Stimulated activated CD4-positive, alpha-beta T cell treated with anti-CD3 and anti-CD28 coated beads, Interleukin-15, amount 100 ng/mL, for 24 hours (primary cell): ENCODE results near the gene PLEKHA5.
"Not testable (repeated sequence)": the region's sequence is repeated elsewhere in the genome, so short reads cannot be mapped to it uniquely, and the experiment has no call there.

Experiments used
- DNase-seq: peaks from one replicate; pipeline ENCODE4 v3.0.0-alpha.2; 2020

Gene PLEKHA5

DNA sequence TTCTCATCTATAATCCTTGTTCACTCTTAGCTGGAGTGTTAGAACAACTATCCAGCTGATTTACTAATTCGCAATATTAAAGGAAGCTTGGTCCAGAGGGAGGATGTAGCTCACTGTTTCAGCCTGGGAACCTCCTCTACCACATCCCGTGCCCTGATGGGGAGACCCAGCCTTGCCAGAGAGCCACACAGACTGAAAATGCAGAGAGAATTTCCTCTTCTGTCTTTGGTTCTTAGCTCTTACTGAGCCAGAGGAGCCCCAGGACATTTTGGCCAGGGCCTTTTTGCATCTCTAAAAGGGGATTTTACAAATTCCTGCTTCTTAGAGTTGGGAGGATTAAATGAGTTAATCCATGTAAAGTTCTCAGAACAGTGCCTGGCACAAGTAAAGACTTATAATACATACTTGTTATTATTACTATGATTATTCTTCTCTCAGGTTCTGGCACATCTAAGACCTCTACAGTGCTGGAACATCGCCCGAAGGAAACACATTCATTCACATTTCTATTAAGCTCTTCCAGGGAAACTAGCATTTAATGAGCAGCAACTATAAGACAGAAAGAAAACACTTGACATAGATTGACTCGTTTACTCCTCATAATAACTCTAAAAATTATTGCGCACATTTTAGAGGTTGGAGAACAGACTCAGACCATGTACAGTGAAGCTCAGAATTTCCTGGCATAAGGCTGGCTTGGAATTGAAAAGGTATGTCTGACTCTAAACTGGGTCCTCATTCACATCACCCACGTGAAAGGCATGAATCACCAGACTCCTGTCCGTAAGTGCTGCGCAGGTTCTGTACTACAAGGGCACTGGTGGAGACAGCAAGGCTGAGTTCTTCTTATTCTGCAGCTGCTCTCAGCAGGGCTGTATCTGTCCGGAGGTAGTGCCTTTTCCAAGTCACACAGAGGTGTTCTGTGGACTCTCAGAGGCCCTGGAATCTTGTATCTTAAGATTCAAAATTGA lies 282.0 kb downstream of the PLEKHA5 start:
- DNase-seq: no peak

DNA sequence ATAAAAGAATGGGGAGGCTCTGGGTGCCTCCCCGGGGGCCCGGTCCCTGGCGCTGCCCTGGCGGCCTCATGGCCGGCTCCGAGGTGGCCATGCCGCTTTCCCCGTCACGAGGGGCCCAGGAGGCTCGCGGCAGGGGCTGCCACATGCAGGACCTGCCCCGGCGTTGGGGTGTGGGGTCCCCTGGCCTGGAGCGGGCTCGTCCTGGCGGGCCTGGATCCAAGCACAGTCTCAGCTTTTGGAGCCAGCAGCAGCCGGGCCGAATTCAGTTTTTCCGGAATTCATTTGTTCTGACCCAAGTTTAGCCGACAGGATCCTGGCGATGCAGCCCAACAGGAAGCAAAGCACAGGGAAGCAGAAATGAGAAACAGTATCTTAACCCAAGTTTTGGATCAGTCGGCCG lies 283.3 kb downstream of the PLEKHA5 start:
- DNase-seq: no peak

DNA sequence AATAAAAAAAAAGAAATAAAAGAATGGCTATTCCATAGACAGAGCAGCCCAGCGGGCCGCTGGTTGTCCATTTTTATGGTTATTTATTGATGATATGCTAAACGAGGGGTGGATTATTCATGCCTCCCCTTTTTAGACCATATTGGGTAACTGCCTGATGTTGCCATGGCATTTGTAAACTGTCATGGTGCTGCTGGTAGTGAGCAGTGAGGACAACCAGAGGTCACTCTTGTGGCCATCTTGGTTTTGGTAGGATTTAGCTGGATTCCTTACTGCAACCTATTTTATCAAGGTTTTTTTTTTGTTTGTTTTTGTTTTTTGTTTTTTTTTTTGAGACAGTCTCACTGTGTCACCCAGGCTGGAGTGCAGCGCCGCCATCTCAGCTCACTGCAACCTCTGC lies 284.0 kb downstream of the PLEKHA5 start:
- DNase-seq: not testable (repeated sequence)

DNA sequence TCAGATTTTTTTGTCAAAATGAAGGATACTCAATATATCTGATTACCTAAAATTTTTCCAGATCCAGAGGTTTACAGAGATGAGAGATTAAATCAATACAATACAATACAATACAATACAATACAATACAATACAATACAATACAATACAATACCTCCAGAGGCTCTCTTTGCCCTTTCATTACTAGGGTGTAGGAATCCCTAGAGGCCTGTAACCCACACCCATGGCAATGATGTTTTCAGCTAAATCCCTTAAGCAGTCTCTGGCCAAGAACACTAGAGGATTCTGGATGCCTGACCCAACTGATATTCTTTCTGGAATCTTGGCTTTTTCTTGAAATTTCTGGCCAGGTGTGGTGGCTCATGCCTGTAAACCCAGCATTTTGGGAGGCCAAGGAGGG lies 286.0 kb downstream of the PLEKHA5 start:
- no peak for DNase-seq

DNA sequence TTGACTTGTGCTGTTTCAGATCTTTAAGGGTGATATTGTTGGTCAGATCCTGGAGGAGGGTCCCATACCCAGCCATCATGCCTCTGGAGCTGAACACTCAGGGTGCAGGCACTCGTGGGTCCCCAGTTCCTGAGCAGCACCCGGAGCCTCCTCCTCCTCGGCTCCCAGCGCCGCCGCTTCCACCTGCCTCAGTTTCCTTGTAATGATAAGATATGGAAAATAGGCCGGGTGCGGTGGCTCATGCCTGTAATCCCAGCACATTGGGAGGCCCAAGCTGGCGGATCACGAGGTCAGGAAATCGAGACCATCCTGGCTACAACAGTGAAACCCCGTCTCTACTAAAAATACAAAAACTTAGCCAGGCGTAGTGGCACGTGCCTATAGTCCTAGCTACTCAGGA lies 289.6 kb downstream of the PLEKHA5 start:
- DNase-seq: no peak

DNA sequence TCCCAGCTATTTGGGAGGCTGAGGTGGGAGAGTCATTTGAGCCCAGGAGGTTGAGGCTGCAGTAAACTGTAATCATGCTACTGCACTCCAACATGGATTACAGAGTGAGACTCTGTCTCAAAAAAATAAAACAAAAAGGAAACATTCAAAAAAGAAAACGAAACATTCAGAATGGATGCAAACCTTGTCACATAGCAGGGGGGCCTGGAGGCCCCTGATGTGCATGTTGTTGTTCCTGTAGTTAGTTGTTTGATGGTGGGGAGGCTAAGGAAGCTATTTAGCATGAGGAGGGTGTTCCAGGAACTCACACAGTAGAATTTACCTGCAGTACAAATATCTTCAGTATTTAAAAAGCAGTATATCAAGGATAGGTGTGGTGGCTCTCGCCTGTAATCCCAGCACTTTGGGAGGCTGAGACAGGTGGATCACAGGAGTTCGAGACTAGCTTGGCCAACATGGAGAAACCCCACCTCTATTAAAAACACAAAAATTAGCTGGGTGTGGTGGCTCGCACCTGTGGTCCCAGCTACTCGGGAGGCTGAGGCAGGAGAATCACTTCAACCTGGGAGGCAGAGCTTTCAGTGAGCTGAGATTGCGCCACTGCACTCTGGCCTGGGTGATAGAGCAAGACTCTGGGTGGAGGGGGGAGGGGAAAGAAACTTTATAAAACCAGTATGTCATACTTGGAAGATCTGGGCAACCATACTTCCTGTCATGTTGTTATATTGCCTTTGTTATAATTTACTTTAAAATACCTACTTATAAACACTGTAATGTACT lies 292.2 kb downstream of the PLEKHA5 start:
- DNase-seq: no peak

DNA sequence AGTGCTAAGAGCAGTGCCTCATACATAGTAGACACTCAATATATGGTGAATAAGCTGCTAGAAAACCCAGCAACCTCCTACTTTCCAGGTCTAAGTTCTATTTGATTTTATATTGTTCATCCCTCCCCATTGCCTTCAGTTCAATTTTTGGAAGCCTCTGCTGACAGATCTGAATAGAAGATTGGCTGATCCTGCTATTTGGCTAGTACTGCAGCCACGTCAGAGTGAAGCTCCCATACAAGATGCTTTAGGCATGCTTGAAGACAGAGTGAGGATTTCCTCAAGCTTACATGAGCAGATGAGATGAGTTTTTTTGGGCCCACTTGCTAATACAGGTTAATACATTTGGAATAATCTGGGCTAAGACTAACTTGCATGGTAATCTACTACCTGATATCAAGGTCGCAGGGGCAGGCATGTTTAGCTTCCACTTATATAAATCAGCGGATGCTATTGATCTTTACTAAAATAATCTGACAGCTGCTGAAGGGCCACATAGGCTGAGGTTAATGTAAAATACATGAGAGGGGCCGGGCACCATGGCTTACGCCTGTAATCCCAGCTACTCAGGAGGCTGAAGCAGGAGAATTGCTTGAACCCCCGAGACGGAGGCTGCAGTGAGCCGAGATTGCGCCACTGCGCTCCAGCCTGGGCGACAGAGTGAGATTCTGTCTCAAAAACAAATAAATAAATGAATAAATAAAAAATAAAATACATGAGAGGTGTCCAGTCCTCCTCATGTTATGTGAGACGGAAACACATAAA lies 293.8 kb downstream of the PLEKHA5 start:
- DNase-seq: no peak
